Stimulated activated CD8-positive, alpha-beta memory T cell treated with anti-CD3 and anti-CD28 coated beads, Interleukin-15, amount 100 ng/mL, for 1 hour (primary cell): ENCODE data around the gene YIF1A.
"Not testable (repeated sequence)": the region's sequence is repeated elsewhere in the genome, so short reads cannot be mapped to it uniquely, and the experiment has no call there.

Experiments
- DNase-seq: peaks from one replicate; pipeline ENCODE4 v3.0.0-alpha.2; 2020; ENCODE audit warnings: low read depth

YIF1A gene

GRCh38 chr11:66311965-66312548, 23.1 kb upstream of the YIF1A start:
- peak; percentile 96 for DNase-seq

GRCh38 chr11:66311470-66311964, 22.6 kb upstream of the YIF1A start:
- no peak for DNase-seq

- DNase-seq = not testable (repeated sequence)
Observed at GRCh38 chr11:66310803-66311440, 22.0 kb upstream of the YIF1A start.

DNA sequence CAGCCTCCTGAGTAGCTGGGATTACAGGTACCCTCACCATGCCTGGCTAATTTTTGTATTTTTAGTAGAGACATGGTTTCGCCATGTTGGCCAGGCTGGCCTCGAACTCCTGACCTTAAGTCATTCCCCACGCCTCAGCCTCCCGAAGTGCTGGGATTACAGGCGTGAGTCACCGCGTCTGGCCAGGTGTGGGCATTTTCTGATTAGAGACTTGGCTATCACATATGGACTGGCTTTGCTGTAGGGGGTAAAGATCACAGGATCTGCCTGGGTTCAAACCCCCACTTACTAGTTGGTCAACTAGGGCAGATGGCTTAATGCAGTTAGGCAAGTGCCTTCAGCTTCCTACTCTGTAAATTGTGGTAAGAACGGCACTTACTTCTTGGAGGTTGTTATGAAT, 21.4 kb upstream of the YIF1A start:
- no peak for DNase-seq

GRCh38 chr11:66309475-66309874, 20.5 kb upstream of the YIF1A start:
- no peak for DNase-seq

DNA sequence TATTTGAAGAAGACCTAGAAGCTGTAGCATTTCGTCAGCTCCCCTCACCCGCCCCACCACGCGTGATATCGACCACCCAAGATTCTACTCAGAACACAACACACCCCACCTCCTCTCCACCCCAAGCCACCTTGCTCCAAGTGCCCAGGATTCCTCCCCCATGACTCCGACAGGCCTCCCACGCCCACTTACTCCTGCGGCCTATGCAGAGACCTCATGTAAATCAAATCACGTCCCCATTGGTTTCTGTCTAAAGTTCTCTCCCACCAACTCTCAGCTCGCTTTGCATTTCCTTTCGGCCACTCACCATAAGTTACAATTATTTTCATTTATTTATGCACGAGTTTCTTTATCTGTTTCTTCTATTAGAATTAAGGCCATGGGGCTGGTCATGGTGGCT, 13.7 kb upstream of the YIF1A start:
- DNase-seq = no peak

DNA sequence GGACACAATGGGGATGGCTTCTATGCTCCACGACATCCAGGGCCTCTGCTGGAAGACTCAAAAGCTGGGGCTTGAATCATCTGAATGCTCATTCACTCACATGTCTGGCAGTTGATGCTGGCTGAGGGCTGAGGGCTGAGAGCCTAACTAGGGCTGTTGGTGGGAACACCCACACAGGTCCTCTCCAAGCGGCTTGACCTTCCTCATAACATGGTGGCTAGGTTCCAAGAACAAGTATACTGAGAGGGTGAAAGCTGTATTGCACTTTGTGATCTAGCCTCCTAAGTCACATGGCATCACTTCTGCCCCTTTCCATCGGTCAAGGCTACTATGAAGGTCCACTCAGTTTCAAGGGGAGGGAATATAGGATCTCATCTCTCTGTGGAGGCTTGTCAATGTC, 10.2 kb upstream of the YIF1A start:
- no peak for DNase-seq

GRCh38 chr11:66297610-66298009, 8.7 kb upstream of the YIF1A start:
- DNase-seq = no peak

GRCh38 chr11:66294626-66295620, 6.0 kb upstream of the YIF1A start:
- no peak for DNase-seq

DNA sequence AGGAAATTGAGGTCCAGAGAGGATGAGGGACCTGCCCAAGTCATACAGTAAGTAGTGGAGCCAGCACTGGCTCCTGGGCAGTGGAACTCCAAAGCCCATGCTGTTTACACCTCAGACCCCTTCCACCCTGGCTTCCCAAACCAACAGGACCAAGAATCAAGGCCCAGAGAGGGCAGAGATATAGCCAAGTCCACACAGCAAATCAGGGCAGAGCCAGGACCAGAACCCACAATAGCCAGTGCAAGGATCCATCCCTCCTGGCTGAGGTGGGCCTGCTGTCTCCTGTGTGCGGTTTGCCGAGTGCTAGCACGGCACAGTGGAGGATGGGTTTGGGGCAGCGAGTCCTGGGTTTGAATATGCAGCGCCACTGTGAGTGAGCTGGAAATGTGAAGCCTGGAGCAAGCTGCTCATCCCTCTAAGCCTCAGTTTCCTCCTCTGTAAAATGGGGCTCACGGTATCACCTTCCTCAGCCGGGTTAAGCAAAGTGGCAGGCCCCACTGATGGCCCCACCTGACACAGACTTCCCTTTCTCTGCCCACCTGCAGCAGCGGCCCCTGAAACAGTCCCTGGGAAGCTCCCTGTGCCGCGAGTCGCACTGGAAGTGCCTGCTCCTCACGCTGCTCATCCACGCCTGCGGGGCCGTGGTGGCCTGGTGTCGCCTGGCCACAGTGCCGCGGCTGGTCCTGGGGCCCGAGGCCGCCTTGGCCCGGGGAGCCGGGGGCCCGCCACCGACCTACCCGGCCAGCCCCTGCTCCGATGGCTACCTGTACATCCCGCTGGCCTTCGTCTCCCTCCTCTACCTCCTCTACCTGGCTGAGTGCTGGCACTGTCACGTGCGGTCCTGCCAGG, 5.1 kb upstream of the YIF1A start:
- no peak for DNase-seq

DNA sequence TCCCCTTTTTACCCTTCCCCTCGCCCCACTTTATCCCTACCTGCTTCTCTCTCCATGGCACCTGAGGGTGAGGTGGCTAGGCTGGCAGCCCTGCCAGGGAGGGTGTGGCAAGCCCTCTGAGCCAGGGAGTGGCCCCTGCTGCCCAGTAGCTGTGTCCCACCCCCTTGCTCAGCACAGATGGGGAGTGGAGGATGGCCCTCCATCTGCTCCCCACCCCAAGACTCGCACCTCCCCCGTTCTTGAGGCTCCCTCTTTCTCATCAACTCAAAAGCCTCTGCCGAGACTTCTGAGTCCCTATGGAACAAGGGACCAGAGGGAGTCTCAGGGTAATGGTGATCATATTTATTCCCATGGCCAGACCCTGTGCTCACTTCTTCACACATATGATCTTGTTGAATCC, 4.4 kb upstream of the YIF1A start:
- no peak for DNase-seq

DNA sequence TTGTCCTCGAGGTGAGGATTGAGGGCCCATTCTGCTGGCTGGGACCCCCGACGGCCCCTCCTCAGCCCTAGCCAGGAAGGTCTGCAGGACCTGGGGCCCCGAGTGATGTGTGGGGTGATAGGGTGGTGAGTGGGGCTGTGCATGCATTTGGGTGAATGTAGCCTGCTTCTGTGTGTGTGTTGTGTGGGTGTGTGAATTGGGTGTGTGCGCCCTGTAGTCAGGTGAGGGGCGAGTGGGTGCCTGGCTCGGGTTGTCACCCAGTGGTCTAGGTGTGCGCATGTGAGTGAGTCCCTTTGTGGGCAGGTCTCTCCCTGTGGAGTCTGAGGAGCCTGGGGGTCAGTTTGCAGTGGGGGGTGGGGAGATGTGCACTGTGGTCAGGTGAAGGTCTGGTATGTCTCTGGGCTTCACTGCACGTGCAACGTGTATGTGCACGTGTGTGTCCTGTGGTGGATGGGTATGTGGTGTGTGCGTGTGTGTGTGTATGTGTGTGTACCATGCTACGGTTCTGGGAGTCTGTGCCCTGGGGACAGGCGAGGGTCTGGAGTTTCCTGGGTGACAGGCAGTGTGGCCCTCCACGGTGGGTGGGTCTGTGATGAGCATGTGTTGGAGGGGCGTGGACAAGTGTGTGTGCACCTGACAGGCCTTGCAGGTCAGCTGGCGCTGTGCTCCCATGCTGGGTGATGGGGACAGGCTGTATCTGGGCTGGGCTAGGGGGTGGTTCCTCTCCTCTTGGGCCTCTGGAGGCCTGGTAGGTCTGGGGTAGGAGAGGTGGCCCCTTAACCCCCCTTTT, 3.8 kb upstream of the YIF1A start:
- no peak for DNase-seq

GRCh38 chr11:66291706-66292542, 3.0 kb upstream of the YIF1A start, which contains the start of gene TMEM151A:
TSS of gene TMEM151A (plus strand) at chr11:66291894. CDS start at chr11:66292014, 120 bp downstream.
- DNase-seq = no peak

- DNase-seq = no peak
Observed at GRCh38 chr11:66291303-66291705, 2.4 kb upstream of the YIF1A start.

GRCh38 chr11:66290330-66290621, 1.3 kb upstream of the YIF1A start:
- no peak for DNase-seq

DNA sequence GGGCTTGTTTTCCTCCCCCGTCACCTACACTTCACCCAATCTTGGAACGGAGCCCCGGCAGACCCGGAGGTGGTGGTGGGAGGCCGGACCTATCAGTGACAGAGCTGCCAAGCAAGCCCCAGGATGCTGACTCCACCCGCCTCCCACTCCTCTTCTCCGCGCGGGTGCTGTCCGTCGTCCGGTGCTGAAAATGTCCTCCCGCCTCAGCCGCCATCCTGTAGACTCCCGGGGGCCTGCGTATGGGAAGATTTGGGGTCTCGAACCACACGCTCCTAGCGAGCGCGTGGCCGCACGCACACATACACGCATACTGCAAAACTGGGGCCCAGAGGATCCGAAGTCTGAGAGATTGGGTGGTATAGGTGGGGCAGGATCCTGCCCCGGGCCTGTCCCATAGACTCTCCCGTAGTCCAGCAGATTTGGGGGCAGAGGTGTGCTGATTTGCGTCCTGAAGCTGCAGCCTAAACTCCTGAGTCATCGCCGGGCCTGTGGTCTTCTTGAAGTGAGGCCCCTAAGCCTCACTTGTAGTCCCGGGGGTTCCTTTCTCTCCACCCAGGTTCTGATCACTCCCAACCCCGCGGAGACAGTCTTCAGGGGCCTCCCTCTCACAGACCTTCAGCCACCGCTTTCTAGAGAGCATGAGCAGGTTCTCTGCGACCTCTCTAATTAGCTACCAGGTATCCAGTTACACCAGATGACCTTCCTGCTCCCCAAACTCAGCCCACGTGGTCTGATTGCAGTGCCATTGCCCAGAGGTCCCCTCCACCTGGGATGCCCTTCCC, 796 bp upstream of the YIF1A start:
- DNase-seq = peak; percentile 42

DNA sequence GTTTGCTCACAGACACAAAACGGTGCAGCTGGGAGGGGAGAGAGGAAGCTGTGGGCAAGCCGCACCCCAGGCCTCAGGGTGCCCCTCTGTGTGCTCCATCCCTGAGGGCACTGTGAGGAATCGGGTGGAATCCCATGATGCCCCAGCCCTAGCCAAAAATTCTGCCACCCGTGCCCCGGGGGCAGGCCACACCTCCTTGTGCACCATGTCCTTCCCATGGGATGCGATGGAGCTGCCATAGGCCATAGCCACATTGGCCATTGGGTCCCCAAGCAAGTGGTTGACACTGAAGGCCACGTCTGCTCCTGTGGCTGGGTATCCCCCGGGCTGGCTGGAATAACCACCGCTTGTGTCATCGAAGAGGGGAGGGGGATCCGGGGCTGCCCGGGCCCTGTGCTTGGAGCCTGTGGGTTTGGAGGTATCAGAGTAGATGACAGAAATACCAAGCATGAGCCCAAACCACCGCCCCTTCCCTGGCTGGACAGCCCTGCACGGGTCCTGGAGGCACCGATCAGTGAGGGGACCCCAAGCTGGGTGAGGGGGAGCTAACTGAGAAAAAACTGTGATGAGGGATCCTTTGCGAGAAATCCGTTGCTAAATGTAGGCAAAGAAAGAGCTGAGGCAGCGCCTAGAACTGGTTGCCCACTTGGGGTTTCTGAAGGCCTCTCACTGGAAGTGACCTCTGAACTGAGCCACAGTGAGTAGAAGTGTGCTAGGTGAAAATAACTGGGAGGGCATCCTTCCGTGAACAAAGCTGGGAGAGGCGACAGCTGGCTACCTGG, 863 bp downstream of the YIF1A start:
- DNase-seq = no peak

- DNase-seq = no peak
Observed at GRCh38 chr11:66287211-66287888, 1.6 kb downstream of the YIF1A start.
